ENCODE results near the gene ZKSCAN2.

DNA sequence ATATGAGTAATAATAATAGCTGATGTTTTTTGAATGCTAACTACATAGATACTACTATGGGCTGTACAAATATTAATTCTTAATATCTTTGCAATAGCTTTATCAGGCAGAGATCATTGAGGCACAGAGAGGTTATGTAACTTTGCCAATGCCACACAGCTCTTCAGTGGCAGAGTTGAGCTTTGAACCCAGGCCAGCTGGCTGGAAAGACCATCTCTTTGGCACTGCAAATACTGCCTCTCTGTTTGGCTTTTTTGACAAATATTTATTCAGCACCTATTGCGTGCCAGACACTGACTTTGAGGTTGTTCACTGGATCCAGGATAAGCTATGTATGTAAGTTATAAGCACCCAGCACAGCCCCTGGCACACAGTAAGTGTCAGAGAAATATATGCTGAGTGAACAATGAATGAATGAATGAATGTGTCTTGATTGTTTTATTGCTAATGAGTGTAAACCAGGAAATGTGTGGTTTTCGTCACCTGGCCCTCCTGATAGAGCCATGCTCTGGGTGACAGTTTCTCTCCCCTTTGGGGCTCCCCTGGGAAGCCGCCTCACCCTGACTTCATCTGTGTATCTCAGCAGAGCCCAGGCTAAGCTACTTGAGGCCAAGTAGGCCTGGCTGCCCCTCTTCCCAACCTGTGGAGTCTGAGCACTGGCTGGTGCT lies 38.4 kb downstream of the ZKSCAN2 start:
- TF ChIP-seq, protein P1, sequence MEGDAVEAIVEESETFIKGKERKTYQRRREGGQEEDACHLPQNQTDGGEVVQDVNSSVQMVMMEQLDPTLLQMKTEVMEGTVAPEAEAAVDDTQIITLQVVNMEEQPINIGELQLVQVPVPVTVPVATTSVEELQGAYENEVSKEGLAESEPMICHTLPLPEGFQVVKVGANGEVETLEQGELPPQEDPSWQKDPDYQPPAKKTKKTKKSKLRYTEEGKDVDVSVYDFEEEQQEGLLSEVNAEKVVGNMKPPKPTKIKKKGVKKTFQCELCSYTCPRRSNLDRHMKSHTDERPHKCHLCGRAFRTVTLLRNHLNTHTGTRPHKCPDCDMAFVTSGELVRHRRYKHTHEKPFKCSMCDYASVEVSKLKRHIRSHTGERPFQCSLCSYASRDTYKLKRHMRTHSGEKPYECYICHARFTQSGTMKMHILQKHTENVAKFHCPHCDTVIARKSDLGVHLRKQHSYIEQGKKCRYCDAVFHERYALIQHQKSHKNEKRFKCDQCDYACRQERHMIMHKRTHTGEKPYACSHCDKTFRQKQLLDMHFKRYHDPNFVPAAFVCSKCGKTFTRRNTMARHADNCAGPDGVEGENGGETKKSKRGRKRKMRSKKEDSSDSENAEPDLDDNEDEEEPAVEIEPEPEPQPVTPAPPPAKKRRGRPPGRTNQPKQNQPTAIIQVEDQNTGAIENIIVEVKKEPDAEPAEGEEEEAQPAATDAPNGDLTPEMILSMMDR (IDR thresholded peaks at IDR 0.05): no peak
- no peak for TF ChIP-seq POLR2A (IDR thresholded peaks at IDR 0.05)

Measured in testis (tissue), 2 donors.